OCI-LY7 (cell line): ENCODE results near the gene KAZN. TPM values are rescaled to one million over a fixed set of nuclear protein-coding genes. Genes with fewer than 3 reads are reported as not detected.

ENCODE experiments used
- BruUV-seq: library from RNA; stranded (reverse); fragments of 400-500 nt; replicated peaks from 2 replicates; lab custom pipeline; 2021; lab: Mats Ljungman, UMichigan
- CTCF ChIA-PET: fragments of 300-600 bp; sonication (Branson Sonifier 250); formaldehyde crosslinking; loops from one replicate; lab custom pipeline; 2022; ENCODE audit warnings: antibody characterized with exemption; ENCODE audit not compliant: unreplicated experiment; lab: Charles Lee
- POLR2A ChIA-PET: fragments of 300-600 bp; sonication (Branson Sonifier 250); formaldehyde crosslinking; loops from one replicate; lab custom pipeline; 2022; ENCODE audit warnings: antibody characterized with exemption; lab: Charles Lee
- DNase-seq: peaks from one replicate; pipeline ENCODE4 v3.0.0-alpha.2; 2015; ENCODE audit warnings: low spot score
- H2AFZ ChIP-seq: fragments of 200-600 bp; sonication (generic), shearing (Covaris generic); 2 replicates; pipeline ENCODE4 v1.6.1; 2014; ENCODE audit warnings: mild to moderate bottlenecking, antibody characterized with exemption, low read length, moderate library complexity
- H3K27ac ChIP-seq: fragments of 200-600 bp; sonication (generic); 2 replicates; pipeline ENCODE4 v1.5.1; 2014; ENCODE audit warnings: mixed run types, low read depth, mild to moderate bottlenecking, moderate library complexity, low read length, inconsistent platforms; ENCODE audit not compliant: poor library complexity, severe bottlenecking
- H3K36me3 ChIP-seq: fragments of 200-600 bp; sonication (generic); 2 replicates; pipeline ENCODE4 v1.6.1; 2014; ENCODE audit warnings: mild to moderate bottlenecking, antibody characterized with exemption, low read length, moderate library complexity, mixed read lengths; ENCODE audit not compliant: insufficient read depth
- H3K4me1 ChIP-seq: fragments of 200-600 bp; sonication (generic); 2 replicates; pipeline ENCODE4 v1.5.1; 2014; ENCODE audit warnings: mild to moderate bottlenecking, low read length; ENCODE audit not compliant: insufficient read depth, poor library complexity, severe bottlenecking
- H3K4me2 ChIP-seq: fragments of 200-600 bp; sonication (generic); 2 replicates; pipeline ENCODE4 v1.6.1; 2014; ENCODE audit warnings: mild to moderate bottlenecking, low read length
- H3K4me3 ChIP-seq: fragments of 200-600 bp; sonication (generic); 2 replicates; pipeline ENCODE4 v1.5.1; 2014; ENCODE audit warnings: mild to moderate bottlenecking, low read depth, low read length; ENCODE audit not compliant: poor library complexity, severe bottlenecking
- H3K79me2 ChIP-seq: fragments of 200-600 bp; sonication (generic); 2 replicates; pipeline ENCODE4 v1.6.1; 2016; ENCODE audit warnings: low read depth, mild to moderate bottlenecking, low read length, moderate library complexity, mixed read lengths; ENCODE audit not compliant: insufficient read depth
- H3K9me2 ChIP-seq: fragments of 200-600 bp; sonication (generic); 2 replicates; pipeline ENCODE4 v1.6.1; 2016; ENCODE audit warnings: mild to moderate bottlenecking, low read length, mixed read lengths; ENCODE audit not compliant: insufficient read depth
- H3K9me3 ChIP-seq: fragments of 200-600 bp; sonication (generic); 2 replicates; pipeline ENCODE4 v1.6.1; 2014; ENCODE audit warnings: mild to moderate bottlenecking, mixed run types, low read length, mixed read lengths
- H4K20me1 ChIP-seq: fragments of 200-600 bp; sonication (generic); 2 replicates; pipeline ENCODE4 v1.6.1; 2014; ENCODE audit warnings: mild to moderate bottlenecking, antibody characterized with exemption, low read length, moderate library complexity, mixed read lengths; ENCODE audit not compliant: insufficient read depth
- EZH2phosphoT487 ChIP-seq: fragments of 200-600 bp; sonication (generic); IDR thresholded peaks from 2 replicates; pipeline ENCODE4 v1.6.1; 2018; ENCODE audit warnings: low read depth, borderline replicate concordance, mild to moderate bottlenecking, mixed run types, antibody characterized with exemption, low read length, moderate library complexity, mixed read lengths
- intact Hi-C: fragments of 100-400 bp; cut with micrococcal nuclease; formaldehyde crosslinking; loops from one replicate; pipeline ENCODE4 v1.10.0; 2022; ENCODE audit not compliant: unreplicated experiment
- total RNA-seq, 2 experiments: library from RNA; depleted of rRNA in 1 of 2; stranded (reverse); fragments of >200 nt in 1 of 2; shearing (Covaris generic) in 1 of 2; gene quantifications; 2 replicates each; pipeline ENCODE4 v1.2.3, GENCODE V29; 2014 to 2022
- TF ChIP-seq, protein P1 (sequence below): fragments of 200-600 bp; sonication (generic); conservative IDR thresholded peaks from 2 replicates; pipeline ENCODE4 v1.5.1; 2014; ENCODE audit warnings: mild to moderate bottlenecking, antibody characterized with exemption, low read length, moderate library complexity, mixed read lengths

KAZN gene
- total RNA-seq, 2 experiments from 2014 or later: 0.40 to 2.4 TPM

DNA sequence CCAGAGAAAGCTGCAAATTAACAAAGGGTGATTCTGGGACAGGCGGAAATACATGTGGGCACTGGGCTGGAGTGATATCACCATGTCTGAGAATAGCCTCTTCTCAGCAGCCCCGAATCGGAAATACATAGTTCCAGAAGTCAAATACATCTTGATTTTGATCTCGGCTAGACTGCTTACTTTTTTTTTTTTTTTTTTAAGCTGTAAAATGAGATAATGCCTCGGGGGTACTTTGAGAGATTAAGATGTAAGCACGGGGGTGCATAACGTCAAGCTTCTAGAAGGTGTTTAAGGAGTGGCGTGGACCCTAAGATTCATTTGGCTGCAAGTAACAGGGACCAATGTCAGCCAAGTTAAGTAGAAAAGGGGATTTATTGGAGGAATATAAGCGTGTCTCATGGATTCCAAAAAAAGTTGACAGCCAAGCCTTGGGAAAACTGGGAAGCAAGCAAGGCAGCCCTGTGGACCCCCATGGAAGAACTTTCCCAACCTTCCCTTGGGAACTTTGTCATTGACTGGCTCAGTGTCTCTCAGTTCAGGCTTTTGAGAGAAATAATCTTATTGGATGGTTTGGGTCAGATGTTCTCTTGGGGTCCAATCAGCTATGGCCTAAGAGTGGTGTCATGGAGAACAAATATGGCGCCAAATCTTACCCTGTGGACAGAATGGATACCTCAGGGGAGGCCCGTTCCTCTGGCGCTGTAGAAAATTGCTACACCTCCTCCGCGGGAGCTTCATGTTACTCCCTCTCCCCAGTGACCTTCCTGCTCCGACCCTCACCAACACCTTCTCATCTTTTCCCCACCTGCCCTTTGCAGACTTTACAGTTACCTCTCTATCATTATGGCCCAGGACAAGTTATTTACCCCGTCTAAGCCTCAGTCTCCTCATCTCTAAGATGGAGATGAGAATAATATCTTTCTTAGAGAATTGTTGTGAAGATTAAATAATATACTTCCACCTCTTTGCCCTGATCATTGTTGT lies 186.6 kb downstream of the KAZN start:
- Histone ChIP-seq H2AFZ (no peak overlapping the region), H3K4me3 (no peak overlapping the region), H3K4me2 (no peak overlapping the region), H4K20me1 (no peaks in the 10 kb centered on the region), H3K79me2 (no peaks in the 10 kb centered on the region), H3K9me3 (no peaks in the 10 kb centered on the region), H3K4me1 (no peaks in the 10 kb centered on the region), H3K9me2 (no peaks in the 10 kb centered on the region), H3K27ac (no peak overlapping the region), H3K36me3 (no peaks in the 10 kb centered on the region)
- ChIA-PET CTCF (no interaction called here), POLR2A (no interaction called here)
- no peak for TF ChIP-seq EZH2phosphoT487
- TF ChIP-seq, protein P1, sequence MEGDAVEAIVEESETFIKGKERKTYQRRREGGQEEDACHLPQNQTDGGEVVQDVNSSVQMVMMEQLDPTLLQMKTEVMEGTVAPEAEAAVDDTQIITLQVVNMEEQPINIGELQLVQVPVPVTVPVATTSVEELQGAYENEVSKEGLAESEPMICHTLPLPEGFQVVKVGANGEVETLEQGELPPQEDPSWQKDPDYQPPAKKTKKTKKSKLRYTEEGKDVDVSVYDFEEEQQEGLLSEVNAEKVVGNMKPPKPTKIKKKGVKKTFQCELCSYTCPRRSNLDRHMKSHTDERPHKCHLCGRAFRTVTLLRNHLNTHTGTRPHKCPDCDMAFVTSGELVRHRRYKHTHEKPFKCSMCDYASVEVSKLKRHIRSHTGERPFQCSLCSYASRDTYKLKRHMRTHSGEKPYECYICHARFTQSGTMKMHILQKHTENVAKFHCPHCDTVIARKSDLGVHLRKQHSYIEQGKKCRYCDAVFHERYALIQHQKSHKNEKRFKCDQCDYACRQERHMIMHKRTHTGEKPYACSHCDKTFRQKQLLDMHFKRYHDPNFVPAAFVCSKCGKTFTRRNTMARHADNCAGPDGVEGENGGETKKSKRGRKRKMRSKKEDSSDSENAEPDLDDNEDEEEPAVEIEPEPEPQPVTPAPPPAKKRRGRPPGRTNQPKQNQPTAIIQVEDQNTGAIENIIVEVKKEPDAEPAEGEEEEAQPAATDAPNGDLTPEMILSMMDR: no peak
- BruUV-seq: no TSS peak
- DNase-seq: no peak
- intact Hi-C loops: no loop called here

GRCh38 chr1:14786109-14786675 lies 187.7 kb downstream of the KAZN start:
- Histone ChIP-seq H3K9me3 (no peaks in the 10 kb centered on the region), H3K4me2 (no peak overlapping the region), H4K20me1 (no peaks in the 10 kb centered on the region), H3K27ac (no peak overlapping the region), H3K9me2 (no peaks in the 10 kb centered on the region), H3K36me3 (no peaks in the 10 kb centered on the region), H2AFZ (no peak overlapping the region), H3K79me2 (no peaks in the 10 kb centered on the region), H3K4me3 (no peak overlapping the region), H3K4me1 (no peaks in the 10 kb centered on the region)
- ChIA-PET CTCF (interaction anchor here (1.0 kb wide), 1 partner anchor 47 kb away, joined by 3 read pairs; no protein-coding TSS in a partner anchor), POLR2A (interaction anchor here (1.3 kb wide), 1 partner anchor 8 kb away, joined by 4 read pairs; no protein-coding TSS in a partner anchor)
- DNase-seq: no peak
- intact Hi-C loops: no loop called here
- TF ChIP-seq EZH2phosphoT487: no peak
- TF ChIP-seq, protein P1: no peak
- BruUV-seq: no TSS peak
